ENCODE data around the gene KCNB1. TPM values are rescaled to one million over a fixed set of nuclear protein-coding genes. Genes with fewer than 3 reads are reported as not detected.

The KCNB1 gene
- total RNA-seq, 1 experiment from 2014 or later: 0.68 TPM

DNA sequence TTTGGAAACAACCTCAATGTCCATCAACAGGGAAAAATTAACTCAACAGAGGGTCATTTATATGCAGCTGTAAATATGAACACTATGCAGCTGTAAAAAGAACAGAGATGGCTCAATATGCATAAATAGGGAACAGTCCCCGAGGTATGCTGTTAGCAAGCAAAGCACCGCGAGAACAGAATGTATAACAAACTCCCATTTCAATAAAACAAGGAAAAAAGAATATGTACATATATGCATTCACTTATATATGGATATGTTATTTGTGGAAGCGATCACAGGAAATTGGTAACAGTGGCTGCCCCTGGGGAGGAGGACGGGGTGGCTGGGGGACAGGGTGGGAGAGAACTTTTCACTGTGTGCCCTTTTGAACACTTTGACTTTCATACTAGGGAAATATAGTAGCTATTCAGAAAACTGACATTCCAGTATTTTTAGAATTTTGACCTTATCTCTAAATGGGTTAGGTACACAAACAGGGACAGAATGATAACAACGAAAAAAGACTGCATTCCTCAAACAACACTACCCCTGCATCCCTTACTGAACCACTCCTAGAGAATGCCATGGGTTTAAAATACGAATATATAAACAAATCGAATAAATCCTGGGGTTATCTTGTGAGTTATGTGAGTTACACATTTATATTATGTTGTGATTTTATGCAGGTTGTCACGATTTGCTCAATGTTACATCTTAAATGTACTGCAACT lies 64.5 kb downstream of the KCNB1 start:
- no peaks in the 10 kb centered on the region for H3K4me1 ChIP-seq (ENCODE audit: insufficient read depth, low read length)
- TF ChIP-seq, protein P1, sequence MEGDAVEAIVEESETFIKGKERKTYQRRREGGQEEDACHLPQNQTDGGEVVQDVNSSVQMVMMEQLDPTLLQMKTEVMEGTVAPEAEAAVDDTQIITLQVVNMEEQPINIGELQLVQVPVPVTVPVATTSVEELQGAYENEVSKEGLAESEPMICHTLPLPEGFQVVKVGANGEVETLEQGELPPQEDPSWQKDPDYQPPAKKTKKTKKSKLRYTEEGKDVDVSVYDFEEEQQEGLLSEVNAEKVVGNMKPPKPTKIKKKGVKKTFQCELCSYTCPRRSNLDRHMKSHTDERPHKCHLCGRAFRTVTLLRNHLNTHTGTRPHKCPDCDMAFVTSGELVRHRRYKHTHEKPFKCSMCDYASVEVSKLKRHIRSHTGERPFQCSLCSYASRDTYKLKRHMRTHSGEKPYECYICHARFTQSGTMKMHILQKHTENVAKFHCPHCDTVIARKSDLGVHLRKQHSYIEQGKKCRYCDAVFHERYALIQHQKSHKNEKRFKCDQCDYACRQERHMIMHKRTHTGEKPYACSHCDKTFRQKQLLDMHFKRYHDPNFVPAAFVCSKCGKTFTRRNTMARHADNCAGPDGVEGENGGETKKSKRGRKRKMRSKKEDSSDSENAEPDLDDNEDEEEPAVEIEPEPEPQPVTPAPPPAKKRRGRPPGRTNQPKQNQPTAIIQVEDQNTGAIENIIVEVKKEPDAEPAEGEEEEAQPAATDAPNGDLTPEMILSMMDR (conservative IDR thresholded peaks at IDR 0.05): no peak
- H4K8ac ChIP-seq (replicated peaks; ENCODE audit: insufficient read length, low read depth, low read length): no peak overlapping the region
- no peak overlapping the region for H2BK15ac ChIP-seq (ENCODE audit: low read depth, low read length)
- H3K79me1 ChIP-seq (ENCODE audit: insufficient read depth, low read depth, low read length, poor library complexity, severe bottlenecking): no peaks in the 10 kb centered on the region
- no peak overlapping the region for H3K9ac ChIP-seq (ENCODE audit: extremely low read depth, insufficient read length, low read length)
- H2AFZ ChIP-seq (ENCODE audit: low read length): no peak overlapping the region
- no peak overlapping the region for H2AK5ac ChIP-seq (ENCODE audit: insufficient read length, low read length)
- H2BK120ac ChIP-seq (ENCODE audit: low read depth, low read length, poor library complexity, severe bottlenecking): no peak overlapping the region
- H3K79me2 ChIP-seq (ENCODE audit: insufficient read depth, low read length): no peaks in the 10 kb centered on the region
- no peak overlapping the region for H4K91ac ChIP-seq (ENCODE audit: insufficient read length, low read depth, low read length)
- no peak overlapping the region for H3K14ac ChIP-seq (ENCODE audit: insufficient read depth, low read length)
- no peak overlapping the region for H3K4ac ChIP-seq (ENCODE audit: low read depth, low read length)
- H4K5ac ChIP-seq (ENCODE audit: insufficient read length, low read depth, low read length): no peak overlapping the region
- H3K27ac ChIP-seq (ENCODE audit: insufficient read length, low read depth, low read length): no peak overlapping the region
- no peaks in the 10 kb centered on the region for H4K20me1 ChIP-seq (ENCODE audit: control insufficient read depth, insufficient read depth, insufficient read length)
- Mint-ChIP-seq H3K36me3 (ENCODE audit: insufficient read depth in 1 of 3, low read depth in 3 of 3) (no peaks in the 10 kb centered on the region), H3K27ac (no peak overlapping the region), H3K4me1 (peaks cover 0 to 3% of the 10 kb centered on the region in 2 experiments; a peak in 2 of 4 replicates), H3K4me3 (no peak overlapping the region), H3K27me3 (ENCODE audit: low read depth) (peaks cover 9% of the 10 kb centered on the region), H3K9me3 (no peaks in the 10 kb centered on the region)
- no peak overlapping the region for H3T11ph ChIP-seq (ENCODE audit: low read length)
- no peaks in the 10 kb centered on the region for H3K27me3 ChIP-seq (ENCODE audit: insufficient read depth, low read length)
- H3K56ac ChIP-seq (ENCODE audit: insufficient read length, low read depth, low read length): no peak overlapping the region
- H3K23me2 ChIP-seq (ENCODE audit: insufficient read length, low read depth, low read length, poor library complexity, severe bottlenecking): no peaks in the 10 kb centered on the region
- H2BK5ac ChIP-seq (ENCODE audit: insufficient read length, low read length): no peak overlapping the region
- H3K18ac ChIP-seq (ENCODE audit: insufficient read length, low read depth, low read length): no peak overlapping the region
- no peak overlapping the region for H2BK12ac ChIP-seq (ENCODE audit: insufficient read length, low read depth, low read length)
- WGBS (ENCODE audit: extremely low coverage, insufficient read length, low lambda C conversion rate): no CpG with 5 or more reads among the region's 9 CpGs
- no peaks in the 10 kb centered on the region for H3K9me3 ChIP-seq (ENCODE audit: control insufficient read depth, low read depth, low read length)
- H3K4me2 ChIP-seq (ENCODE audit: insufficient read depth, insufficient read length, low read length): no peak overlapping the region
- H2BK20ac ChIP-seq (ENCODE audit: low read depth, low read length, poor library complexity, severe bottlenecking): no peak overlapping the region
- no peak for DNase-seq
- H3K23ac ChIP-seq (ENCODE audit: insufficient read length, low read depth, low read length): no peak overlapping the region

All from H9 (cell line).